ENCODE results near the gene SLC25A43. TPM values are rescaled to one million over a fixed set of nuclear protein-coding genes. Genes with fewer than 3 reads are reported as not detected.

Gene SLC25A43
- total and polyA plus RNA-seq, 2 of the 8 experiments (the other 6 are each of a cell fraction or from before 2014, with no cell fraction given): 3.1 to 5.8 TPM

DNA sequence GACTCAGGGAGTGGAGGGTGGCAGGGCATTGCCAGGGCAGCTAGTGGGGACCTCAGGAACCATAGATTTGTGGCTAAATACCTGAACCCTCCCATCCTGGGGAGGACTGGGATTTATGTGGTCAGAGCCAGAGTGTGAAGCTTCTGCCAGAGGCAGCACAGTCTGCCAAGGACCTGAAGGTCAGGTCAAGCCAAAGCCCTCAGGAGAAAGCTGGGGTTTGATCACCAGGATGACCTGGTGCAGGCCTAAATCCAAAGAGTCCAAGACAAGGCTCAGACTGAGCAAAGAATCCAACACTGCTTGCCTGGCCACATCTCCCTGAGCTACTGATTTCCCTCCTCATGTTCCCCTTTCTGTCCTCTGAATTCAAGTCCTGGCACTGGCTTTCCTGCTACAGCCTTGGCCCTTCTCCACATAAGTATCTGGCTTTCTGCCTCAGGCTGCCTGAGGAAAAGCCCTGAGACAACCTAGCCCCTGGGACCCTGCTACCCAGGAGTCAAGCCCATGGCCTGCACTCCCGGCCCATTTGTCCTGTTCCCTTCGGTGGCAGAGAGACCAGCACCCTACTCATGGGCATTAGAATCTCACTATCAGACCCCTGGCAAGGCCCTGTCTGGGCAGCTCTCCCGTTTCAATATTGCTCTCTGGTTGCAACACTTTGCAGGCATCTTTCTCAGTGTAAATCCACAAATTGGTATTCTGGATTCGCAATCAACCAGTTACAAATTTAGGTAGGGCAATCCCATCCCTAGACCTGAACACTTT lies 39.3 kb upstream of the SLC25A43 start (continued):
- TF ChIP-seq, protein P1, sequence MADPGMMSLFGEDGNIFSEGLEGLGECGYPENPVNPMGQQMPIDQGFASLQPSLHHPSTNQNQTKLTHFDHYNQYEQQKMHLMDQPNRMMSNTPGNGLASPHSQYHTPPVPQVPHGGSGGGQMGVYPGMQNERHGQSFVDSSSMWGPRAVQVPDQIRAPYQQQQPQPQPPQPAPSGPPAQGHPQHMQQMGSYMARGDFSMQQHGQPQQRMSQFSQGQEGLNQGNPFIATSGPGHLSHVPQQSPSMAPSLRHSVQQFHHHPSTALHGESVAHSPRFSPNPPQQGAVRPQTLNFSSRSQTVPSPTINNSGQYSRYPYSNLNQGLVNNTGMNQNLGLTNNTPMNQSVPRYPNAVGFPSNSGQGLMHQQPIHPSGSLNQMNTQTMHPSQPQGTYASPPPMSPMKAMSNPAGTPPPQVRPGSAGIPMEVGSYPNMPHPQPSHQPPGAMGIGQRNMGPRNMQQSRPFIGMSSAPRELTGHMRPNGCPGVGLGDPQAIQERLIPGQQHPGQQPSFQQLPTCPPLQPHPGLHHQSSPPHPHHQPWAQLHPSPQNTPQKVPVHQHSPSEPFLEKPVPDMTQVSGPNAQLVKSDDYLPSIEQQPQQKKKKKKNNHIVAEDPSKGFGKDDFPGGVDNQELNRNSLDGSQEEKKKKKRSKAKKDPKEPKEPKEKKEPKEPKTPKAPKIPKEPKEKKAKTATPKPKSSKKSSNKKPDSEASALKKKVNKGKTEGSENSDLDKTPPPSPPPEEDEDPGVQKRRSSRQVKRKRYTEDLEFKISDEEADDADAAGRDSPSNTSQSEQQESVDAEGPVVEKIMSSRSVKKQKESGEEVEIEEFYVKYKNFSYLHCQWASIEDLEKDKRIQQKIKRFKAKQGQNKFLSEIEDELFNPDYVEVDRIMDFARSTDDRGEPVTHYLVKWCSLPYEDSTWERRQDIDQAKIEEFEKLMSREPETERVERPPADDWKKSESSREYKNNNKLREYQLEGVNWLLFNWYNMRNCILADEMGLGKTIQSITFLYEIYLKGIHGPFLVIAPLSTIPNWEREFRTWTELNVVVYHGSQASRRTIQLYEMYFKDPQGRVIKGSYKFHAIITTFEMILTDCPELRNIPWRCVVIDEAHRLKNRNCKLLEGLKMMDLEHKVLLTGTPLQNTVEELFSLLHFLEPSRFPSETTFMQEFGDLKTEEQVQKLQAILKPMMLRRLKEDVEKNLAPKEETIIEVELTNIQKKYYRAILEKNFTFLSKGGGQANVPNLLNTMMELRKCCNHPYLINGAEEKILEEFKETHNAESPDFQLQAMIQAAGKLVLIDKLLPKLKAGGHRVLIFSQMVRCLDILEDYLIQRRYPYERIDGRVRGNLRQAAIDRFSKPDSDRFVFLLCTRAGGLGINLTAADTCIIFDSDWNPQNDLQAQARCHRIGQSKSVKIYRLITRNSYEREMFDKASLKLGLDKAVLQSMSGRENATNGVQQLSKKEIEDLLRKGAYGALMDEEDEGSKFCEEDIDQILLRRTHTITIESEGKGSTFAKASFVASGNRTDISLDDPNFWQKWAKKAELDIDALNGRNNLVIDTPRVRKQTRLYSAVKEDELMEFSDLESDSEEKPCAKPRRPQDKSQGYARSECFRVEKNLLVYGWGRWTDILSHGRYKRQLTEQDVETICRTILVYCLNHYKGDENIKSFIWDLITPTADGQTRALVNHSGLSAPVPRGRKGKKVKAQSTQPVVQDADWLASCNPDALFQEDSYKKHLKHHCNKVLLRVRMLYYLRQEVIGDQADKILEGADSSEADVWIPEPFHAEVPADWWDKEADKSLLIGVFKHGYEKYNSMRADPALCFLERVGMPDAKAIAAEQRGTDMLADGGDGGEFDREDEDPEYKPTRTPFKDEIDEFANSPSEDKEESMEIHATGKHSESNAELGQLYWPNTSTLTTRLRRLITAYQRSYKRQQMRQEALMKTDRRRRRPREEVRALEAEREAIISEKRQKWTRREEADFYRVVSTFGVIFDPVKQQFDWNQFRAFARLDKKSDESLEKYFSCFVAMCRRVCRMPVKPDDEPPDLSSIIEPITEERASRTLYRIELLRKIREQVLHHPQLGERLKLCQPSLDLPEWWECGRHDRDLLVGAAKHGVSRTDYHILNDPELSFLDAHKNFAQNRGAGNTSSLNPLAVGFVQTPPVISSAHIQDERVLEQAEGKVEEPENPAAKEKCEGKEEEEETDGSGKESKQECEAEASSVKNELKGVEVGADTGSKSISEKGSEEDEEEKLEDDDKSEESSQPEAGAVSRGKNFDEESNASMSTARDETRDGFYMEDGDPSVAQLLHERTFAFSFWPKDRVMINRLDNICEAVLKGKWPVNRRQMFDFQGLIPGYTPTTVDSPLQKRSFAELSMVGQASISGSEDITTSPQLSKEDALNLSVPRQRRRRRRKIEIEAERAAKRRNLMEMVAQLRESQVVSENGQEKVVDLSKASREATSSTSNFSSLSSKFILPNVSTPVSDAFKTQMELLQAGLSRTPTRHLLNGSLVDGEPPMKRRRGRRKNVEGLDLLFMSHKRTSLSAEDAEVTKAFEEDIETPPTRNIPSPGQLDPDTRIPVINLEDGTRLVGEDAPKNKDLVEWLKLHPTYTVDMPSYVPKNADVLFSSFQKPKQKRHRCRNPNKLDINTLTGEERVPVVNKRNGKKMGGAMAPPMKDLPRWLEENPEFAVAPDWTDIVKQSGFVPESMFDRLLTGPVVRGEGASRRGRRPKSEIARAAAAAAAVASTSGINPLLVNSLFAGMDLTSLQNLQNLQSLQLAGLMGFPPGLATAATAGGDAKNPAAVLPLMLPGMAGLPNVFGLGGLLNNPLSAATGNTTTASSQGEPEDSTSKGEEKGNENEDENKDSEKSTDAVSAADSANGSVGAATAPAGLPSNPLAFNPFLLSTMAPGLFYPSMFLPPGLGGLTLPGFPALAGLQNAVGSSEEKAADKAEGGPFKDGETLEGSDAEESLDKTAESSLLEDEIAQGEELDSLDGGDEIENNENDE (IDR thresholded peaks at IDR 0.05; ENCODE audit: insufficient replicate concordance, low read length): no peak
- no peak for TF ChIP-seq GABPA (IDR thresholded peaks at IDR 0.05; ENCODE audit: borderline replicate concordance, insufficient read depth, low read length)
- no peak for TF ChIP-seq NANOG (IDR thresholded peaks at IDR 0.05; ENCODE audit: insufficient read depth, low read depth, low read length, poor library complexity, severe bottlenecking)
- no peak for TF ChIP-seq EZH2 (IDR thresholded peaks at IDR 0.05; ENCODE audit: low read depth, low read length, severe bottlenecking)
